22Rv1 (cell line): ENCODE results near the gene CT45A10.
"Not testable (repeated sequence)": the region's sequence is repeated elsewhere in the genome, so short reads cannot be mapped to it uniquely, and the experiment has no call there.

Experiments
- H3K27ac ChIP-seq: fragments of 450-650 bp; 2 replicates; pipeline ENCODE4 v1.5.1; 2017
- CTCF ChIP-seq: fragments of 450-650 bp; IDR thresholded peaks from 2 replicates; pipeline ENCODE4 v1.5.1; 2017; ENCODE audit warnings: mild to moderate bottlenecking
- ZFX ChIP-seq: fragments of 450-650 bp; IDR thresholded peaks from 2 replicates; pipeline ENCODE4 v1.6.1; 2017; ENCODE audit warnings: antibody characterized with exemption, borderline replicate concordance

CT45A10 gene

GRCh38 chrX:135892781-135893180, 463 bp downstream of the CT45A10 start:
- H3K27ac ChIP-seq, result no peak overlapping the region
- TF ChIP-seq CTCF (no peak), ZFX (no peak)

- no peak overlapping the region for H3K27ac ChIP-seq
- TF ChIP-seq CTCF (no peak), ZFX (no peak)
Measured at GRCh38 chrX:135890087-135890585, 3.1 kb downstream of the CT45A10 start.

GRCh38 chrX:135888976-135889375, 4.3 kb downstream of the CT45A10 start:
- H3K27ac ChIP-seq, result not testable (repeated sequence)
- TF ChIP-seq CTCF, result peak; percentile 47

GRCh38 chrX:135888230-135888629, 5.0 kb downstream of the CT45A10 start:
- not testable (repeated sequence) for H3K27ac ChIP-seq

- not testable (repeated sequence) for H3K27ac ChIP-seq
Measured at GRCh38 chrX:135882741-135883140, 10.5 kb downstream of the CT45A10 start.

- not testable (repeated sequence) for H3K27ac ChIP-seq
Measured at GRCh38 chrX:135871712-135872111, 21.5 kb downstream of the CT45A10 start, which contains the start of gene CT45A9. Gene CT45A9 (minus strand): TSS chrX:135871812. CDS start chrX:135868061, 3,751 bp downstream.

GRCh38 chrX:135854438-135854837, 38.8 kb downstream of the CT45A10 start, which contains the start of gene CT45A8:
Gene CT45A8 (minus strand): TSS chrX:135854538. CDS start chrX:135850783, 3,755 bp downstream.
- H3K27ac ChIP-seq, result not testable (repeated sequence)

- not testable (repeated sequence) for H3K27ac ChIP-seq
Measured at GRCh38 chrX:135837180-135837579, 56.1 kb downstream of the CT45A10 start, which contains the start of gene CT45A7. Gene CT45A7 (minus strand): TSS chrX:135837280. CDS start chrX:135833533, 3,747 bp downstream.
